Stimulated activated CD8-positive, alpha-beta memory T cell treated with anti-CD3 and anti-CD28 coated beads, Interleukin-4, amount 100 ng/mL, for 1 hour (primary cell): Measurements from ENCODE around the gene PRDM12.

Experiments used
- DNase-seq, 2 donors: peaks; one replicate each; pipeline ENCODE4 v3.0.0-alpha.2; 2020; ENCODE audit warnings: low read depth in 2 of 2, low spot score in 1 of 2

PRDM12 gene

DNA sequence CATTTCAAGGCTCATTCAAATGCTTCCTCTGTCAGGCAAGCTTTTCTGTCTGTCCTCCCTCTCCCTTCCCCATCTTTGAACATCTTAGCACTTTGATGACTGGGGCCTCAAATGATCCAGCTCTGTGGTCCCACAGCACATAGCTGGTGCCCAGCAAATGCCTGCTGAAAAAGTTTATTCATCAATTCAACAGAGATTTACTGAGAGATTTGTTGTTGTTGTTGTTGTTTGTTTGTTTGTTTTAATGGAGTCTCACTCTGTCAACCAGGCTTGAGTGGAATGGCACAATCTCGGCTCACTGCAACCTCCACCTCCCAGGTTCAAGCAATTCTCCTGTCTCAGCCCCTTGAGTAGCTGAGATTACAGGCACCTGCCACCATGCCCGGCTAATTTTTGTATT is 23.2 kb downstream of the PRDM12 start:
- no peak for DNase-seq

DNA sequence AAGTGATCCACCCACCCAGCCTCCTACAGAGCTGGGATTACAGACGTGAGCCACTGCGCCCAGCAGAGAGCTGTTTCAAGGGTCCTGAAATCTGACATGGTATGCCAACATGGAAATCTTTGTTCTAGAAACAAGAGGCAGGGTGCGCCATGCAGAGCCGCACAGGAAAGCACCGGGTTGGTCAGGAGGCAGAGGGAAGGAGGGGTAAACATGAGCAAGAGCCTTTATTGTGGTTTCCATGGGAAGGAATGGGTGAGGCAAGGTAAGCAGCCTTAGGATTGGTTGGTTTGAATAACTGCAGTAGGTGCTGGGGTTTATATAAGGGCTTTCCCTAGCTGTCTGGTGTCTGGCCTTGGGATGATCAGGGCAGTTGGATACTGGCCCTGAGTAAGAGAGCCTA is 23.7 kb downstream of the PRDM12 start:
- no peak for DNase-seq

DNA sequence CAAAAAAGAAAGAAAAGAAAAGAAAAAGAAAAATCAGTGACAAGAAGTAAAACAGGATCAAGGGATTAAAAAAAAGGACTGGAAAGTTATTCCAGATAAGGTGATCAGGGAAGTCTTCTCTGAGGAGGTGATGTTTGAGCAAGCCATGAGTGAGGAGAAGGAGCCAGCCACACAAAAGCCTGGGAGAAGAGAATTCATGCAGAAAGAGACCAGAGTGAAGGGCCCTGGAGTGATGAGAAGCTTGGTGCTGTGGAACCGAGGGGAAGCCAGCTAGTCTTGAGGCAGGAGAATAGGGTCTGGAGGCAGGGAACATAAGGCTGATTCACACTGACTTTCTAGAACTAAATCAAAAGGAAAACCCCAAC is 25.2 kb downstream of the PRDM12 start:
- DNase-seq, result no peak

DNA sequence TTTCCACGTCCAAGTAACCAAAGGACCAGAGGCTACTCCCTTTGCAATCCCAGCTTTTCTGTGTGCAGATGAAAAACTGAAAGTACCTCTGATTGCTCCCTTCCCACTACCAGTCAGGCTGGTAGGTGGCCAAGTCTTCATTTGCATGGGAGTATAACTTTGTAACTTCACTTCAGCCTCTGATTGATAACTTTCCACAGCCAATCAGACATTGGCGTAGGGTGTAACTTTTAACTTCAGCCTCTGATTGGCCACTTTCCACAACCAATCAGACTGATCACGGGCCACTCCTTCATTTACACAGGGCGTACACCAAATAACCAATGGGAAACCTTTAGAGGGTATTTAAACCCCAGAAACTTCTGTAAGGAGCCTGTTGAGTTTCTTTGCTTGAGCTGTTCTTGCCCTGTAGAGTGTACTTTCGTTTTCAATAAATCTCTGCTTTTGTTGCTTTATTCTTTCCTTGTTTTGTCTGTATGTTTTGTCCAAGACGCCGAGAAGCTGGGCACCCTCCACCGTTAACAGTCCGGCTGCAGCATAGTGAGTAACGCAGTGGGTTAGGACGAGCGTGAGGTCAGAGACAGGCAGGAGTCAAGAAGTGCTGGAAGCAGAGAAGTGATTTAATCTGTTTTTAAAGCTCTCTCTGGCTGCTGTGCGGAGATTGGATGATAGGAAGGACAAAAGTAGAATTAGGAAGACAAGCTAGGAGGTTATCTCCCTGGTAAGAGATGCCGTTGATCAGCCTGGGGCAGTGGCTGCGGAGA is 25.7 kb downstream of the PRDM12 start:
- no peak for DNase-seq

DNA sequence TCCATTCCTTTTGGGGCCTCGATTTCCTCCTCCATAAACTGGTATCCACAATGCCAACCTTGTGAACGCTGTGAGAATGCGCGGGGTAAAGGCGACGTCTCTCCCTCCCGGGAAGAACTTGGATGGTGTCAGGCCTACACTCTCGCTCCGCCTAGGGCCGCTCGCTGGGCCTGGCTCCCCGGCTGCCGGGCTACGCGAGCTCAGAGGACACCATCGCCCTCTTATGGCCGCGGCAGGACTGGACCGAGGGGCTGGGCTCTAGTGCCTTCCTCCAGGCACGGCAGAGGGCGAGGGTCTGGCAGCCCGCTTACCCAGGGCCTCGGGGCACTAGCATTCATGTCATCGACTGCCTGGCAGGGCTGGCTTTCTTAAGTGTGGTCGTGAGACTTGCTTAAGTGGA is 27.9 kb downstream of the PRDM12 start:
- DNase-seq, result no peak

DNA sequence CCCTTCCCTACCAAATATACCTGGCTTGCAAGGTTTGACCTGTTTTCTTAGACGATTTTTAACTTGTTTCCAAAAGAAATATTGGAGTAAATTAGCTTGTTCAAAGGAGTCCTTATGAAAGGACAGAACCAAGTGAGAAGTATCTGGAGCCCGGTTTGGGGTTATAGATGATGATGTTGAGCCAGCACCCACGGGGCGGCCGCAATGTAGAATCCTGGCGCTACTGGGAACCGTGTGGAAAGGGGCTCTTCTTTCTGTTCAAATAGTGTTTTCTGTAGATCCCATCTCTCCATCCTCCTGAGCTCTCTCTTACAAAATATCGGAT is 28.7 kb downstream of the PRDM12 start:
- DNase-seq, result no peak

DNA sequence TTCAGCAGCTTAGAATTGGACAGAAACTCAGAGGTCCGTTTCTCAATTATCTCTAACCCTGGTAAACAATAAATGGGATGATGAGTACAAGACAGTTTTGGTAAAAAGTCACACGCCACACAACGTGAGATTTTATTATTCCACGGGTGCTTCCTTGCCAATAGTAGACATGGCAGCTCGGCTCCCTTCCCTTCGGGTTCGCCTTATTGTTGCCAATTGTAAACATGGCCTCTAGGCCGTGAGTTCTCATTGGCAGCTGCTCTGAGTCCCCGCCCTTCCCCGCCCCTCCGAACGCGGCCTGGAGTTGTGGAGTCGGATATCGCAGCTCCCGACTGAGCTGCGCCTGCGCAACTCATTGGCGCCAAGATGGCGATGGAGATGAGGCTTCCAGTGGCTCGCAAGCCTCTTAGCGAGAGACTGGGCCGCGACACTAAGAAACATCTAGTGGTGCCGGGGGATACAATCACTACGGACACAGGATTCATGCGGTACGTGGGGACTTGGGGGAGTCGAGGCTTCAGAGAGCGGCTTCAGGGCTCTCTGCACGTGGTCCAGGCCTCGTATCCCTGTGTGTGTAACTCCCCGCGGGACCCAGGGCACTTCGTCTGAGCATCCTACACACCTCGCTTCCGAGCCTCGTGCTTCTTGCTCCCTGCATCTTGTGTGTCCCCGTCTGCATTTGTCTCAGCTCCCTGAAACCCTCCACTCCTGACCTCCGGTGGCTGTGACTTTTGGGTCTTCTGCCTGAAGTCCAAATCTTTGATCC is 29.2 kb downstream of the PRDM12 start, which contains the start of gene EXOSC2:
Gene EXOSC2 (plus strand): TSS at position 355 of the 766 bp plus-strand sequence. CDS start 12 bp downstream, at position 367.
- peak; percentile 86 to 95 for DNase-seq

DNA sequence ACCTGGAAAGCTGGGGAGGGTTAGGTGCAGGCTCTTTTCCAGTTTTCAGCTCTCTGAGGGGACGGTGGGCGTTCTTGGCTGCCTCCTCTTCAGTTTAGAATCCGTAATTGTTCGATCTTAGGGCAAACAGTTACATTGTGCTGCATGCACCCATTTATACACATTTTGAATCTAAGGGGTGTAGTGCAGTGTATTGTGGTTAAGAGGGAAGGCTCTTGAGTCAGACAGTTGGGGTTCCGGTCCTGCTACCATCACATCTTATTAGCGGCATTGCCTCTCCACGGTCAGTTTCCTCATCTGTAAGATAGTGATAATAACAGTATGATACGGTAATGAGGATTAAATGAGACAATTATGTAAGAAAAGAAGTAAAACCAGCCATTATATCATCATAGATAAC is 29.8 kb downstream of the PRDM12 start:
- DNase-seq, result no peak

DNA sequence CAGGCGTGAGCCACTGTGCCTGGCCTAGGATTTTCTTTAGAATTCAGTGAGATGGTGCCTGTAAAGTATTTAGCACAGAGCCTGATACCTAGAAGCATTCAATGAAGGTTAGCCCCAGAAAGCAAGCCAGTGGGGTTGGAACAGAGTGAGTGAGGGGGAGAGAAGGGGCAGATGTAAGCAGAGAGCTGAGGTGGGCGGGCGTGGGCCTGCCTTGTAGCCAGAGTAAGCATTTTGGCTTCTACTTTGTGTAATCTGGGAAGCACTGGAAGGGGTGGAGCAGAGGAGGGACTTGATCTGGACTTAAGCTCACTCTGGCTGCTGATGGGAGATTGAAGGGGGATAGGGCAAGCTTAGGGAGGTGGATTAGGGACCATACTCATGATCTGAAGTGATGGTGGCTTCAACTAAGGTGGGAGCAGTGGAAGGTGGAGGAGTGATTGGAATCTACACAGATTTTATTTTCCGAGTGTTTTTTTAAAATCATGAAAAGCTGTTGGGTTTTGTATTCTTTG is 31.8 kb downstream of the PRDM12 start:
- no peak for DNase-seq

DNA sequence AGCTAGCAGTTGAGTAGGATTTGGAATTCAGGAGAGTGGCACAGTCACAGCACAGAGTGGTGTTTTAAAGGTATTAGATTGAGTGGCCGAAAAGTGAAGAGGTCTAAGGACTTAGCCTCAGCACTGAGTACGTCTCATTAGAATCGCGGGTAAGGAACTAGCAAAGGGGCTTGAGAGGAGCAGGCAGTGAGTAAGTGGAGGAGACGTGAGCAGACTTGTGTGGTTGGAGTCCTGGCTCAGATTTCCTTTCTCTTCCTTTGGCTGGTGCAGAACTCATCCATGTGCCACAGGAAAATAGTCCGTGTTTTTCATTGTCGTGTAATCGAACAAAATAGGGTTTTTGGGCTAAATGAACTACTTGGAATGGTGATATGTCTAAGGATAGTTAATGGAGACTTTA is 32.6 kb downstream of the PRDM12 start:
- no peak for DNase-seq

DNA sequence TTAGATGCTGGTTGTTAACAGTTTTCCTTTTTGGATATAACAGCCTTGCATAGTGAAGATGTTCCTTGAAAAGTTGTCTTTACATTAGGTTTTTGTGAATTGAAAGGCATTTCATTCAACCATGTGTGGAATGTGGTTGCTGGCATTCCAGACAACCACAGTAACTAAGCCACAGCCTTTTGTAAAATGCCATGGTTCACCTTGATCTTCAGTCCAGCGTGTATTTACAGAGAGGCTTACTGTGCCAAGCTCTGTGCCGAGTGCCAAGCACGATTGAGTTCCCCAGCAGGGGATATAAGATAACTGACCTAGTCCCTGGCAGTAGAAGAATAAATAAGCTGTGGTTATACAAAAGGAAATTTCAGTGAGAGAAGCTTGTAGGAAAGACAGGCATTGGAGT is 34.1 kb downstream of the PRDM12 start:
- no peak for DNase-seq

DNA sequence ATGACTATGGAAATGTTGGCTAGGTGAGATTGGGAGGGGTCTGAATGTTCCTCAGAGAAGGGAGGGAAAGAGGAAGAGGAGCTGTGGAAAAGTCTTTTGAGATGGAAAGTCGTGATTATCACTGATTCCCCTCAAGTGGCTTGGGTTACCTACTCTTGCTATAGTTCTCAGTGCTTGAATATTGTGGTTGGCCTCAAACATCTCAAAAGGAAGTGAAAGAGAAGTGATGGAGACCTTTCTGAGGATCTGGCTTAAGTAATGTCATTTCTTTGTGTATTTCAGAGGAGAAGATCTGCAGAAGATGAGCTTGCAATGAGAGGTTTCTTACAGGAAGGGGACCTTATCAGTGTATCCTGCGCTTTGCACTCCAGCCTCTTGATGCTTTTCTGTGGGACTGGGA is 34.7 kb downstream of the PRDM12 start:
- DNase-seq, result no peak

DNA sequence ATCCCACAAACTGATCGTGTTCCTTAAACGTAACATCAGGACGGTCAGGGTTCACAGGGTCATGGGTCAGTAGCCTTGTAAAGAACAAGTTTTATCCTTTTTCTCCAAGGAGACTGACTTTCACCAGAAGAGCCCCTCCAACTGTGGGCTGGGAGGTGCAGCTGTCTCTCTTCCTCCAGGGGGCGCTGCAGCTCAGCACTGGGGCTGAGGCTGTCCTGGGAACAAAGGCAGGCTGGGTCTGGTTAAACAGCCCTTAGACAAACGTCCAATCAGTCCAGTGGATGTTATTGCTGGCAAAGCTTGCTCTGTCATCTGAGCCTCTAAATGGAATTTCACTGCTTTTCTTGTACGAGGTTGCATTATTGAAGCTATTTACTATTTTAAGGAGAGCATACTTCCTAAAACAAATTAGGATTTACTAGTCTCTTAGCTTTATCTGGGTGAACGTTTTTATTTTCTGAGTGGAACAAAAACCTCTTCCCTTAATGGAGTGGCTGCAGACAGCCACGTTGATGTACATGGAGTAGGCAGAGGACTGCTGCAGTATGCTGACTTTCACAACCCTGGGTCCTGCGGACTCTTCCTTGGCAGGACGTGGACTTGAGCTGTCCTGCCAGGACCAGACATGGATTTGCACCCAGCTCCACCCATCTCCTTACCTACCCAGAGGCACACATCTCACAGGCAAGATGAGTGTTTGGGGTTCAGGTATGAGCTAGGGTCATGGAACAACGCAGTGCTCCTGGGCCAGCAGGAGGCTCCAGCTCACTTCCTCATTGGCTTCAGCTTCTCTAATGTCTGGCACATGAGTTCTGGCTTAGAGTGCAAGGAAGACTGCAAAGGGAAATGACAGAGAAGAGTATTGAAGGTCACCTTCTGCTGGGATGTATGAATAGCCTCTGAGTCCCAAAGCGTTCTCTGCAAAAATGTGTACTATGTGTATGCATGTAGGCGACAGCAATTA is 36.9 kb downstream of the PRDM12 start:
- DNase-seq, result peak in 1 of 2 donors; percentile 52

DNA sequence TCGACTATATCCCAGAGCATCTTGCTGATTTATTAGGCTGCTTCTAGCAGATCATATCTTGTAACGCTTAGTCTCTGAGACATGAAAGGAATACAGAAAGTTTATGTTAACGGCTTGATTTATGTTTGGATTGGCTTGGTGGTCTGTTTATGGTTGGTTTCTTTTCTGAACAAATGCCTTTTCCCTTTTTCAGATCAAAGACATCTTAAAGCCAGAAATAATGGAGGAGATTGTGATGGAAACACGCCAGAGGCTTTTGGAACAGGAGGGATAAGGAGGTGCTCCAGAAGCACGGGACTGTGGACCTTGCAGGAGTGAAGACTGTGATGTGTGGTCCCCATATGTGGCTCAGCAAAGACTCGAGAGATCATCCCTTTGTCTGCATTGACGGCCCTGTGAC is 39.1 kb downstream of the PRDM12 start:
- no peak for DNase-seq

DNA sequence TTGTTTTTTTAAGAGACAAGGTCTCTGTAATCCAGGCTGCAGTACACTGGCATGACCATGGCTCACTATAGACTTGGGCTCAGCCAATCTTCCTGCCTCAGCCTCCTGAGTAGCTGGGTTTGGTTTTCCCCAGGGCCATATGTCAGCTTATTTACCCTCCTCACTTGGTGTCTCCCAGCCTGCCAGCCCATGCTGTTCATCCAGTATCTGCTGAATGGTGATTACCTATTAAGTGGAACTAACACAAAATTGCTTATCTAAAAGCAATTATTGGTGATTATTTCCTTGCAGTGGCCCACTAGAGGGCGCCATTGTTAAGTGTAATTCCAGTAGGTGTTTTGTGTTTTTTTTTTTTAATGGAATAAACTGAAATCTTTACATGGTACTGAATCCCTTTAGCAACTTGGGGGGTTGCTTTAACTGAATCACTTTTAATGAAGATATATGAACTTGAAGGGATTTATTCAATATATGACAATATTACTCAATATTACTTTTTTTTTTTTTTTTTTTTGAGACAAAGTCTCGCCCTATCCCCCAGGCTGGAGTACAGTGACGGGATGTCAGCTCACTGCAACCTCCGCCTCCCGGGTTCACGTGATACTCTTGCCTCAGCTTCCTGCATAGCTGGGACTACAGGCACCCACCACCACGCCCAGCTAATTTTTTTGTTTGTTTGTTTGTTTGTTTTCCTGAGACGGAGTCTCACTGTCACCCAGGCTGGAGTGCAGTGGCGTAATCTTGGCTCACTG is 43.0 kb downstream of the PRDM12 start:
- DNase-seq, result peak; percentile 38 to 54

DNA sequence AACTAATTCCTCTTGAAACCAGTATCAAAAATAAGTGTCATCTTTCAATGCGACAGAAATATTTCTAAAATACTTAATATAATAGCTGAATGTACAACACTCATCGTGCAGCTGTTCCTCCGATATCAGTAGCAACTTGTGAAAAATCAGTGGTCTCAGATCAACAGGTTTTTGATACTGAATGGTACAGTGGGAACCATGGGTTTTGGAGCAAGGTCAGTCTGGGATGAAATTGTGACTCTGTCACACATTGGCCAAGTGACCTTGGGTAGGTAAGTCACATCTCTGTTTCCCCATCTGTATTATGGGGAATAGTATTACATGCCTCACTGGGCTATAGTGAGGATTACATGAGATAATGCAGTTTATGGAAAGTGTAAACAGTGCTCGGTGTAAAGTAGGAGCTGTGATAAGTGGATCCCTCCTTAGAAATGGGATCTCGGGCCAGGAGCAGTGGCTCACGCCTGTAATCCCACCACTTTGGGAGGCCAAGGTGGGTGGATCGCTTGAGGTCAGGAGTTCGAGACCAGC is 46.5 kb downstream of the PRDM12 start:
- no peak for DNase-seq

DNA sequence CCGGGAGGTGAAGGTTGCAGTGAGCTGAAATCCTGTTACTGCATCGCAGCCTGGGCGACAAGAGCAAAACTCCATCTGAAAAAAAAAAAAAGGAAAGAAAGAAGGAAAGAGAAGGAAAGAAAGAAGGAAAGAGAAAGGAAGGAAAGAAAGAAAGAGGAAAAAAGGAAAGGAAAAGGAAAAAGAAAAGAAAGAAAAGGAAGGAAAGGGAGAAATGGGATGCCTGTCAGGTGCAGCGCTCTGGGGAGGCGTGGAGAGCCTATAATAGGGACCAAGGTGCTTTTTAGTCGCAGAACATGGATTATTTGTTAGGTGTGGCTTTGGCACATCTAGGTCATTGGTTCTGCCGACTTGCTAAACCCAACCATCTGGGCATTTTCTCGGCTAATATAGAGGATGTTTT is 47.1 kb downstream of the PRDM12 start:
- DNase-seq, result no peak

DNA sequence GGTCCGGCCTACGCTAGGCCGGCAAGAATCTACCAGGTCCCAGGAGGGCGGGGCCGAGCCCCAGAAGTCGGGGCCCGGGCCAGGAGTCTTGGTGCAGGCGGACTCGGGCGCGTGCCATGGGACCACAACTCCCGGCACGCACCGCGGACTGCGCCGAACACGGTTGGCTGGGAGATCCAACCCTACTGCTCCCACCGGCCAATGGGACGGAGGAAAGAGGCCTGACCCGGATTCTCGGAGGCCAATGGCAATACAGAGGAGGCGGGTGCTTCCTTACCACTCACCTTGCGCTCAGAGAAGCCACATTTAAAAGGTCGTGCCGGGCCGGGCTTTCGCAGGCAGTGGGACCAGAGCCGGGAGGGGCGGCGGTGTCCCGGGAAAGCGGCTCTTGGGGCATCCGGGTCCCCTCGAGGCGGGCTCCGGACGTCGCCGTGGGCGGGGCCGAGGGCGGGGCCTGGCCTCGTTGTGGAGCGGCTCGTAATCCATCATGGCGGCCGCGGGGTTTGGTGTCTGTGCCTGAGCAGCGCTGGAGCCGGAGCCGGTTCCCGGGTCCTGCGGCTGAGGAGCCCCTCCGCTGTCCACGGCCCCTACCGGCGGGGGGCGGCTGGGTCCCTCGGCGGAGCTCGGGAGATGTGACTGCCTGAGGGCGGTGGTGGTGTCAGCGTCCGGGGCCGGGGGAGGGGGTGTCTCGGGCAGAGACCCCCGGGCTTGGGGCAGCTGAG is 48.3 kb downstream of the PRDM12 start:
- DNase-seq, result peak; percentile 89

DNA sequence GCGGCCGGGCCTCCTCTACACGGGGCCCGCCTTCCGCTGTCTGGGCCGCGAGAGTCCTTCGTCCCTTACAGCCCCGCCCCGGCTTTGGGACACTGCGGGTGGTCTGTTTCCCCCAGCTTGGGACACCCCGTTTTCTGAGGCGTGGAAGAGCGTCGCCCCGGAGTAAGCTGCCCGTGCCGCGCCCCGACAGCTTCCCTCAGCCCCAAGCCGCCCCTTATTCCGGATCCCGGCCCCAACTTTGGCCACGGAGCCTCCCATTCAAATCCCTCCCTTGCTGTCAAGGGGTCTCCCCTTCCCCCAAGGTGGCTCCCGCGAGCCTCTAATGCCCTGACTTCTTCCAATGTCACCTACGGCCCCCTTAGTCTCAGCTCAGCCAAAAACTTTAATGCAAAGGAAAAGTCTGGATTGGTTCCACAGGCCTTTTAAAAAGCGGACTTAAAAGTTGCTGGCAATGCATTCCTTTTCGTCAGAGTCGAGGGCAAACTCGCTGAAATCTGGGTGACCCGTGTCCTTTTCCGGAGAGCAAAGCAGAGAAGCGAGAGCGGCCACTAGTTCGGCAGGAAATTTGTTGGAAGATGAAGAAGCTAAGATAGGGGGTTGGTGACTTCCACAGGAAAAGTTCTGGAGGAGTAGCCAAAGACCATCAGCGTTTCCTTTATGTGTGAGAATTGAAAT is 49.0 kb downstream of the PRDM12 start:
- no peak for DNase-seq
